B cell (primary cell): ENCODE results near the gene CCDC8. TPM values are rescaled to one million over a fixed set of nuclear protein-coding genes. Genes with fewer than 3 reads are reported as not detected.

Experiments used
- ATAC-seq: fragments of 200-7000 bp; cut with Tn5 transposase; one replicate; pipeline ENCODE4 v1.10.0; 2021; ENCODE audit warnings: low read depth, mild to moderate bottlenecking, moderate number of reproducible peaks, moderate library complexity
- CTCF ChIA-PET: fragments of 350-600 bp; sonication (Branson Sonifier 250); formaldehyde crosslinking; loops from one replicate; lab custom pipeline; 2021; ENCODE audit warnings: antibody characterized with exemption, inconsistent platforms; lab: Charles Lee
- POLR2A ChIA-PET: fragments of 350-600 bp; sonication (Branson Sonifier 250); formaldehyde crosslinking; loops from one replicate; lab custom pipeline; 2021; ENCODE audit warnings: antibody characterized with exemption; lab: Charles Lee
- DNase-seq: peaks from one replicate; pipeline ENCODE4 v3.0.0; 2013
- H2AFZ ChIP-seq: 2 replicates; pipeline ENCODE4 v1.6.1; 2012; ENCODE audit warnings: mild to moderate bottlenecking, low read depth, low read length; ENCODE audit not compliant: insufficient read depth, poor library complexity, severe bottlenecking
- H3K27ac ChIP-seq, 2 donors: 1 replicate in 1 of 2; 2 replicates in 1 of 2; pipeline ENCODE4 v1.5.1; 2012 to 2013; ENCODE audit warnings: low read length in 2 of 2, mild to moderate bottlenecking in 2 of 2, moderate library complexity in 1 of 2
- H3K27me3 ChIP-seq, 4 experiments: fragments of 200-600 bp in 1 of 4; sonication (generic) in 1 of 4; replicated peaks in 1 of 4; 1 replicate in 2 of 4; 2 replicates in 2 of 4; pipeline versions ENCODE4 v1.6.1 to v1.7.0; 2013 to 2016; ENCODE audit warnings: low read length in 3 of 4, mild to moderate bottlenecking in 2 of 4, mixed read lengths in 1 of 4, moderate library complexity in 1 of 4; ENCODE audit not compliant: insufficient read depth in 4 of 4, control insufficient read depth in 3 of 4; ENCODE audit errors: control extremely low read depth in 1 of 4
- H3K36me3 ChIP-seq, 2 experiments: replicated peaks in 1 of 2; 1 replicate in 1 of 2; 2 replicates in 1 of 2; pipeline versions ENCODE4 v1.6.1 to v1.7.1; 2013; ENCODE audit warnings: low read length in 1 of 2; ENCODE audit not compliant: insufficient read depth in 2 of 2, control insufficient read depth in 1 of 2; ENCODE audit errors: control extremely low read depth in 1 of 2, extremely low read depth in 1 of 2
- H3K4me1 ChIP-seq, 2 donors: fragments of 200-600 bp in 1 of 2; sonication (generic) in 1 of 2; 1 replicate in 1 of 2; 2 replicates in 1 of 2; pipeline versions ENCODE4 v1.5.1 to v1.6.1; 2013 to 2017; ENCODE audit warnings: low read length in 2 of 2; ENCODE audit not compliant: control insufficient read depth in 2 of 2, insufficient read depth in 2 of 2
- H3K4me2 ChIP-seq: replicated peaks from 2 replicates; pipeline ENCODE3; 2012; ENCODE audit warnings: mild to moderate bottlenecking, low read depth, low read length; ENCODE audit not compliant: poor library complexity, severe bottlenecking
- H3K4me3 ChIP-seq, 5 experiments: fragments of 200-600 bp in 1 of 5; sonication (generic) in 1 of 5; 1 replicate in 3 of 5; 2 replicates in 2 of 5; pipeline versions ENCODE4 v1.5.1 to v1.7.0; 2011 to 2016; ENCODE audit warnings: low read length in 4 of 5, mild to moderate bottlenecking in 4 of 5, low read depth in 2 of 5, control low read depth in 1 of 5, moderate library complexity in 1 of 5; ENCODE audit not compliant: insufficient read depth in 1 of 5; ENCODE audit errors: control extremely low read depth in 1 of 5, extremely low read depth in 1 of 5
- H3K79me2 ChIP-seq: fragments of 200-600 bp; sonication (generic); one replicate; pipeline ENCODE4 v1.6.0; 2016; ENCODE audit warnings: low read length; ENCODE audit not compliant: control insufficient read depth, insufficient read depth
- H3K9ac ChIP-seq: fragments of 200-600 bp; sonication (generic); 2 replicates; pipeline ENCODE4 v1.6.1; 2017; ENCODE audit warnings: mild to moderate bottlenecking, low read length, moderate library complexity
- H3K9me3 ChIP-seq, 3 donors: one replicate each; pipeline versions ENCODE4 v1.6.1 to v1.7.1; 2013; ENCODE audit warnings: low read length in 2 of 3; ENCODE audit not compliant: control insufficient read depth in 2 of 3, insufficient read depth in 1 of 3; ENCODE audit errors: control extremely low read depth in 1 of 3
- H4K20me1 ChIP-seq: 2 replicates; pipeline ENCODE4 v1.6.0; 2012; ENCODE audit warnings: mild to moderate bottlenecking, low read length; ENCODE audit not compliant: insufficient read depth, control insufficient read depth, poor library complexity, severe bottlenecking
- H3K27ac Mint-ChIP-seq: one replicate; pipeline ENCODE4 v1.8.0; 2021; ENCODE audit warnings: mixed read lengths
- H3K27me3 Mint-ChIP-seq: one replicate; pipeline ENCODE4 v1.8.0; 2021; ENCODE audit warnings: mixed read lengths
- H3K4me1 Mint-ChIP-seq: one replicate; pipeline ENCODE4 v1.8.0; 2021; ENCODE audit warnings: mixed read lengths
- H3K4me3 Mint-ChIP-seq: one replicate; pipeline ENCODE4 v1.8.0; 2021; ENCODE audit warnings: mixed read lengths
- H3K9me3 Mint-ChIP-seq: one replicate; pipeline ENCODE4 v1.8.0; 2022; ENCODE audit warnings: mixed read lengths; ENCODE audit not compliant: insufficient read depth
- EZH2 ChIP-seq: IDR thresholded peaks from 2 replicates; pipeline ENCODE4 v1.6.1; 2012; ENCODE audit warnings: borderline replicate concordance, low read depth, mild to moderate bottlenecking, moderate library complexity, low read length; ENCODE audit not compliant: insufficient read depth, poor library complexity, severe bottlenecking
- WGBS: methylation state at CpG from one replicate; pipeline ENCODE4 v1.1.5; 2013; ENCODE audit warnings: missing lambda C conversion rate; ENCODE audit not compliant: insufficient coverage; 5-methylcytosine and 5-hydroxymethylcytosine counted together
- intact Hi-C: fragments of 100-400 bp; cut with micrococcal nuclease; formaldehyde crosslinking; loops from one replicate; pipeline ENCODE4 v1.10.0; 2022
- polyA plus RNA-seq: library from polyadenylated mRNA; depleted of rRNA; stranded (reverse); fragments of >200 nt; gene quantifications from 2 replicates; pipeline ENCODE4 v1.2.3, GENCODE V29; 2012
- total RNA-seq, 2 donors: library from RNA; stranded (reverse); fragments of 120-200 nt in 1 of 2; gene quantifications; 1 replicate in 1 of 2; 2 replicates in 1 of 2; pipeline versions ENCODE4 v1.2.3 to v1.2.4, GENCODE V29; 2013 to 2022
- TF ChIP-seq, protein P1 (sequence below): fragments of 200-600 bp; IDR thresholded peaks from one replicate; pipeline ENCODE4 v1.8.0; 2022; ENCODE audit warnings: antibody characterized with exemption, mild to moderate bottlenecking

The CCDC8 gene
- total and polyA plus RNA-seq, 2 donors (not counting 1 experiment from before 2014, with no cell fraction given): not detected

GRCh38 chr19:46411088-46411924, 2.1 kb downstream of the CCDC8 start:
- peaks cover 0 to 21% (median 0%) of the 10 kb centered on the region in 3 donors for H3K9me3 ChIP-seq
- no peak overlapping the region for H3K27ac ChIP-seq
- Mint-ChIP-seq H3K27me3 (peaks cover 56% of the 10 kb centered on the region), H3K4me1 (peaks cover 3% of the 10 kb centered on the region), H3K27ac (no peak overlapping the region), H3K9me3 (no peaks in the 10 kb centered on the region), H3K4me3 (no peak overlapping the region)
- ChIA-PET POLR2A (no interaction called here), CTCF (interaction anchor here (1.0 kb wide), 1 partner anchor 9 kb away, joined by 3 read pairs; no protein-coding TSS in a partner anchor)
- peaks cover 4 to 5% of the 10 kb centered on the region in 2 donors for H3K4me1 ChIP-seq
- TF ChIP-seq, protein P1, sequence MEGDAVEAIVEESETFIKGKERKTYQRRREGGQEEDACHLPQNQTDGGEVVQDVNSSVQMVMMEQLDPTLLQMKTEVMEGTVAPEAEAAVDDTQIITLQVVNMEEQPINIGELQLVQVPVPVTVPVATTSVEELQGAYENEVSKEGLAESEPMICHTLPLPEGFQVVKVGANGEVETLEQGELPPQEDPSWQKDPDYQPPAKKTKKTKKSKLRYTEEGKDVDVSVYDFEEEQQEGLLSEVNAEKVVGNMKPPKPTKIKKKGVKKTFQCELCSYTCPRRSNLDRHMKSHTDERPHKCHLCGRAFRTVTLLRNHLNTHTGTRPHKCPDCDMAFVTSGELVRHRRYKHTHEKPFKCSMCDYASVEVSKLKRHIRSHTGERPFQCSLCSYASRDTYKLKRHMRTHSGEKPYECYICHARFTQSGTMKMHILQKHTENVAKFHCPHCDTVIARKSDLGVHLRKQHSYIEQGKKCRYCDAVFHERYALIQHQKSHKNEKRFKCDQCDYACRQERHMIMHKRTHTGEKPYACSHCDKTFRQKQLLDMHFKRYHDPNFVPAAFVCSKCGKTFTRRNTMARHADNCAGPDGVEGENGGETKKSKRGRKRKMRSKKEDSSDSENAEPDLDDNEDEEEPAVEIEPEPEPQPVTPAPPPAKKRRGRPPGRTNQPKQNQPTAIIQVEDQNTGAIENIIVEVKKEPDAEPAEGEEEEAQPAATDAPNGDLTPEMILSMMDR: no peak
- TF ChIP-seq EZH2: no peak
- intact Hi-C loops: no loop called here
- H3K9ac ChIP-seq: no peak overlapping the region
- peaks cover 0 to 78% (median 24%) of the 10 kb centered on the region in 4 experiments for H3K27me3 ChIP-seq
- H4K20me1 ChIP-seq: no peaks in the 10 kb centered on the region
- H3K36me3 ChIP-seq: no peaks in the 10 kb centered on the region
- DNase-seq: no peak
- no peak for ATAC-seq
- no peaks in the 10 kb centered on the region for H3K79me2 ChIP-seq
- H2AFZ ChIP-seq: no peak overlapping the region
- no peak overlapping the region for H3K4me2 ChIP-seq
- H3K4me3 ChIP-seq: no peak overlapping the region
- 90% methylated on average over 11 of the region's 13 CpGs for WGBS
